Measurements from ENCODE around the gene BCOR. TPM values are rescaled to one million over a fixed set of nuclear protein-coding genes. Genes with fewer than 3 reads are reported as not detected.

Gene BCOR
- total and polyA plus RNA-seq, 2 of the 8 experiments (the other 6 are each of a cell fraction or from before 2014, with no cell fraction given), result 25.0 to 50.8 TPM

- H3K56ac ChIP-seq (replicated peaks; ENCODE audit: insufficient read length, low read depth, low read length), result no peak overlapping the region
- no peak overlapping the region for H3K4ac ChIP-seq (replicated peaks; ENCODE audit: insufficient read length, low read depth, low read length)
- no peaks in the 10 kb centered on the region for H4K20me1 ChIP-seq (replicated peaks in 1 of 2; ENCODE audit: control insufficient read depth in 1 of 2, insufficient read depth in 2 of 2, low read length in 2 of 2)
- H3K9me3 ChIP-seq (ENCODE audit: insufficient read depth in 2 of 2, low read depth in 1 of 2, low read length in 1 of 2), result no peaks in the 10 kb centered on the region
- H2AK5ac ChIP-seq (ENCODE audit: low read depth, low read length), result no peak overlapping the region
- H2BK120ac ChIP-seq (replicated peaks; ENCODE audit: low read depth, low read length), result no peak overlapping the region
- H3K14ac ChIP-seq (ENCODE audit: insufficient read length), result no peak overlapping the region
- H3K79me2 ChIP-seq (ENCODE audit: control insufficient read depth in 1 of 2, insufficient read depth in 2 of 2, low read length in 2 of 2), result no peaks in the 10 kb centered on the region
- FAIRE-seq (no peak), DNase-seq (ENCODE audit: low read depth in 1 of 2, low spot score in 2 of 2) (no peak)
- H2BK20ac ChIP-seq (ENCODE audit: low read length), result no peak overlapping the region
- H4K91ac ChIP-seq (replicated peaks; ENCODE audit: insufficient read length, low read length), result no peak overlapping the region
- no peak overlapping the region for H2BK5ac ChIP-seq (ENCODE audit: low read depth, low read length)
- H3K79me1 ChIP-seq (ENCODE audit: low read depth, low read length), result no peaks in the 10 kb centered on the region
- H3K27ac ChIP-seq (ENCODE audit: low read depth, low read length), result no peak overlapping the region
- H3K23me2 ChIP-seq (ENCODE audit: low read depth, low read length), result no peaks in the 10 kb centered on the region
- CTCF ChIA-PET (ENCODE audit: partially characterized antibody), result no interaction called here
- H3K4me1 ChIP-seq (replicated peaks in 1 of 4; ENCODE audit: control insufficient read depth in 3 of 4, insufficient read depth in 4 of 4, low read length in 3 of 4), result no peaks in the 10 kb centered on the region
- H3K4me2 ChIP-seq (ENCODE audit: insufficient read depth in 1 of 2, low read depth in 2 of 2, low read length in 2 of 2), result no peak overlapping the region
- H3K23ac ChIP-seq (ENCODE audit: insufficient read length), result no peak overlapping the region
- no peaks in the 10 kb centered on the region for H3K27me3 ChIP-seq (replicated peaks in 1 of 4; ENCODE audit: control insufficient read depth in 3 of 4, extremely low read depth in 1 of 4, insufficient read depth in 3 of 4, low read length in 3 of 4)
- H3K18ac ChIP-seq (ENCODE audit: extremely low read depth, low read length), result no peak overlapping the region
- no peak overlapping the region for H2BK15ac ChIP-seq (ENCODE audit: low read length)
- no peak overlapping the region for H3K9ac ChIP-seq (replicated peaks in 1 of 4; ENCODE audit: extremely low read depth in 1 of 4, low read depth in 3 of 4, low read length in 3 of 4)
- no peak overlapping the region for H3K4me3 ChIP-seq (ENCODE audit: extremely low read depth in 1 of 4, insufficient read depth in 2 of 4, low read depth in 3 of 4, low read length in 4 of 4)
- H2AFZ ChIP-seq (ENCODE audit: low read length), result no peak overlapping the region
- no peak overlapping the region for H4K5ac ChIP-seq (ENCODE audit: insufficient read length, low read depth, low read length)
- no peak overlapping the region for H2BK12ac ChIP-seq (ENCODE audit: low read depth, low read length)
- POLR2A ChIA-PET (ENCODE audit: partially characterized antibody), result no interaction called here
- no peak overlapping the region for H4K8ac ChIP-seq (ENCODE audit: extremely low read depth, insufficient read depth, low read length)
- no peaks in the 10 kb centered on the region for H3K36me3 ChIP-seq (ENCODE audit: control insufficient read depth in 2 of 4, insufficient read depth in 4 of 4, low read length in 3 of 4)
- no peak for TF ChIP-seq CBX8 (IDR thresholded peaks at IDR 0.05; ENCODE audit: borderline replicate concordance, low read depth, low read length)
- TF ChIP-seq SIN3A (conservative IDR thresholded peaks at IDR 0.05 in 1 of 2, IDR thresholded peaks at IDR 0.05 in 1 of 2; ENCODE audit: low read depth in 1 of 2, low read length in 2 of 2), result no peak
- no peak for TF ChIP-seq GTF2F1 (IDR thresholded peaks at IDR 0.05; ENCODE audit: borderline replicate concordance, low read depth, low read length)
- TF ChIP-seq JUN (IDR thresholded peaks at IDR 0.05; ENCODE audit: low read depth, low read length), result no peak
- no peak for TF ChIP-seq SIX5 (IDR thresholded peaks at IDR 0.05; ENCODE audit: low read depth, low read length)
- TF ChIP-seq CTBP2 (IDR thresholded peaks at IDR 0.05; ENCODE audit: borderline replicate concordance, insufficient read depth, insufficient read length, low read length), result no peak
- TF ChIP-seq EZH2 (IDR thresholded peaks at IDR 0.05; ENCODE audit: low read depth, low read length, severe bottlenecking), result no peak
- TF ChIP-seq BCL11A (IDR thresholded peaks at IDR 0.05; ENCODE audit: low read depth in 2 of 2, low read length in 2 of 2), result no peak
- no peak for TF ChIP-seq TAF7 (optimal IDR thresholded peaks at IDR 0.05; ENCODE audit: borderline replicate concordance, low read depth, low read length)
- TF ChIP-seq BRCA1 (IDR thresholded peaks at IDR 0.05; ENCODE audit: low read depth, low read length), result no peak
- no peak for TF ChIP-seq TBP (IDR thresholded peaks at IDR 0.05; ENCODE audit: low read depth, low read length)
Measured at GRCh38 chrX:40037367-40037766, 60.4 kb downstream of the BCOR start.

Measured in H1 (cell line).